GM12878 (cell line): ENCODE results near the gene NDE1. TPM values are rescaled to one million over a fixed set of nuclear protein-coding genes. Genes with fewer than 3 reads are reported as not detected.

Experiments
- ATAC-seq: fragments of 200-7000 bp; cut with Tn5 transposase; 3 replicates; pipeline ENCODE4 v1.9.1; 2020; ENCODE audit warnings: mild to moderate bottlenecking, moderate library complexity
- BruUV-seq: library from RNA; stranded (reverse); fragments of 400-500 nt; replicated peaks from 2 replicates; lab custom pipeline; 2021; lab: Mats Ljungman, UMichigan
- CTCF ChIA-PET: fragments of 300-600 bp; sonication (Branson Sonifier 250); formaldehyde crosslinking; extraction: SDS; loops from one replicate; lab custom pipeline; 2021; ENCODE audit warnings: inconsistent platforms; lab: Yijun Ruan, JAX
- POLR2A ChIA-PET: fragments of 350-600 bp; formaldehyde crosslinking; extraction: SDS; loops from one replicate; lab custom pipeline; 2021; ENCODE audit warnings: inconsistent platforms; lab: Charles Lee
- RAD21 ChIA-PET: fragments of 300-600 bp; sonication (Branson Sonifier 250); formaldehyde crosslinking; loops from one replicate; lab custom pipeline; 2023; ENCODE audit warnings: antibody characterized with exemption; ENCODE audit not compliant: unreplicated experiment; lab: Charles Lee
- SMC1A ChIA-PET: fragments of 300-600 bp; sonication (Branson Sonifier 250); formaldehyde crosslinking; loops from one replicate; lab custom pipeline; 2023; ENCODE audit not compliant: unreplicated experiment, uncharacterized antibody; lab: Charles Lee
- DNase-seq: peaks from one replicate; pipeline ENCODE4 v3.0.0-alpha.2; 2011; ENCODE audit warnings: low read depth, low spot score
- FAIRE-seq: peaks from 3 replicates; lab custom pipeline; 2011; peaks lifted over from hg19 to GRCh38; lab: Jason Lieb, UNC
- H2AFZ ChIP-seq: 2 replicates; pipeline ENCODE4 v1.6.0; 2011; ENCODE audit warnings: low read depth, low read length, control low read depth; ENCODE audit not compliant: control insufficient read depth
- H3K27ac ChIP-seq: 2 replicates; pipeline ENCODE4 v1.5.1; 2011; ENCODE audit warnings: control low read depth; ENCODE audit not compliant: control insufficient read depth, insufficient read depth
- H3K27me3 ChIP-seq, 2 experiments: replicated peaks in 1 of 2; 2 replicates each; pipeline versions ENCODE4 v1.6.0 to v1.6.1; 2011; ENCODE audit warnings: low read length in 1 of 2; ENCODE audit not compliant: control insufficient read depth in 2 of 2, insufficient read depth in 2 of 2
- H3K36me3 ChIP-seq, 2 experiments: 2 replicates each; pipeline ENCODE4 v1.5.1; 2011; ENCODE audit warnings: low read length in 1 of 2; ENCODE audit not compliant: control insufficient read depth in 2 of 2, insufficient read depth in 2 of 2
- H3K4me1 ChIP-seq: 2 replicates; pipeline ENCODE4 v1.6.1; 2011; ENCODE audit warnings: mild to moderate bottlenecking, low read length, moderate library complexity, mixed read lengths; ENCODE audit not compliant: control insufficient read depth, insufficient read depth
- H3K4me2 ChIP-seq: 2 replicates; pipeline ENCODE4 v1.6.0; 2011; ENCODE audit warnings: control low read depth; ENCODE audit not compliant: control insufficient read depth, insufficient read depth
- H3K4me3 ChIP-seq: fragments of 200-600 bp; sonication (generic); 2 replicates; pipeline ENCODE4 v1.5.1; 2016
- H3K79me2 ChIP-seq: 2 replicates; pipeline ENCODE4 v1.6.0; 2011; ENCODE audit warnings: low read length; ENCODE audit not compliant: control insufficient read depth, insufficient read depth
- H3K9ac ChIP-seq: 2 replicates; pipeline ENCODE4 v1.8.0; 2011; ENCODE audit warnings: low read length, control low read depth, mixed read lengths; ENCODE audit not compliant: control insufficient read depth, insufficient read depth
- H3K9me3 ChIP-seq: replicated peaks from 3 replicates; pipeline ENCODE4 v1.5.1; 2011; ENCODE audit warnings: mild to moderate bottlenecking, low read length; ENCODE audit not compliant: control insufficient read depth, insufficient read depth
- H4K20me1 ChIP-seq: 2 replicates; pipeline ENCODE4 v1.6.0; 2011; ENCODE audit not compliant: control insufficient read depth, insufficient read depth
- CHD1 ChIP-seq: IDR thresholded peaks from 2 replicates; pipeline ENCODE4 v1.6.1; 2012; ENCODE audit warnings: low read depth, low read length, improper control_type of control experiment
- SIN3A ChIP-seq: IDR thresholded peaks from 2 replicates; pipeline ENCODE4 v1.6.1; 2012; ENCODE audit warnings: low read depth, low read length, improper control_type of control experiment
- SMAD1 ChIP-seq: fragments of 450-650 bp; IDR thresholded peaks from 2 replicates; pipeline ENCODE4 v1.6.1; 2018; ENCODE audit warnings: mild to moderate bottlenecking, low read depth; ENCODE audit not compliant: partially characterized antibody
- TCF7 ChIP-seq: IDR thresholded peaks from 2 replicates; pipeline ENCODE4 v1.6.1; 2014; ENCODE audit warnings: antibody characterized with exemption, borderline replicate concordance
- ZNF207 ChIP-seq: fragments of 450-650 bp; IDR thresholded peaks from 2 replicates; pipeline ENCODE4 v1.6.1; 2014; ENCODE audit warnings: antibody characterized with exemption, mild to moderate bottlenecking, borderline replicate concordance
- WGBS: methylation state at CpG from one replicate; pipeline ENCODE4 v1.1.6; 2016; ENCODE audit warnings: low lambda C conversion rate; ENCODE audit not compliant: insufficient replicate concordance, insufficient coverage; ENCODE audit errors: missing lambda C conversion rate; 5-methylcytosine and 5-hydroxymethylcytosine counted together
- in situ Hi-C: fragments of 300-500 bp; cut with MboI; formaldehyde crosslinking; loops from 9 replicates; pipeline ENCODE4 v1.14.3; 2018; ENCODE audit warnings: mixed read lengths
- intact Hi-C: fragments of 100-400 bp; cut with micrococcal nuclease; formaldehyde crosslinking; loops from one replicate; pipeline ENCODE4 v1.14.2; 2022; ENCODE audit not compliant: unreplicated experiment
- polyA plus RNA-seq, 11 experiments: library from polyadenylated mRNA; depleted of rRNA in 4 of 11; unstranded in 6 of 11; stranded (reverse) in 5 of 11; fragments of >200 nt; fragmentation: Nextera tagmentation in 4 of 11; fragmentation: Illumina TruSeq in 1 of 11; extraction: Ambion mirVana in 4 of 11; extraction: Trizol in 1 of 11; gene quantifications; 1 replicate in 1 of 11; 2 replicates in 10 of 11; pipeline versions ENCODE4 v1.2.1 to v1.2.3, GENCODE V29; 2011 to 2016; ENCODE audit warnings: inconsistent platforms in 2 of 11, missing spikeins in 2 of 11, low read depth in 1 of 11
- total RNA-seq, 4 experiments: library from RNA; depleted of rRNA in 3 of 4; stranded (reverse); fragments of >200 nt in 3 of 4; fragmentation: Illumina TruSeq in 1 of 4; extraction: Trizol in 1 of 4; gene quantifications; 2 replicates each; pipeline versions ENCODE4 v1.2.1 to v1.2.3, GENCODE V29; 2013 to 2021
- TF ChIP-seq, protein P1 (sequence below): fragments of 450-650 bp; formaldehyde crosslinking; IDR thresholded peaks from 2 replicates; pipeline ENCODE4 v1.4.0; 2020; ENCODE audit warnings: mild to moderate bottlenecking, moderate library complexity
- TF ChIP-seq, protein P2 (sequence below): fragments of 450-650 bp; conservative IDR thresholded peaks from 2 replicates; pipeline ENCODE4 v1.6.1; 2017; ENCODE audit warnings: mild to moderate bottlenecking, moderate library complexity
- TF ChIP-seq, protein P3 (sequence below): fragments of 450-650 bp; IDR thresholded peaks from 2 replicates; pipeline ENCODE4 v1.6.1; 2017; ENCODE audit warnings: mild to moderate bottlenecking, low read depth, inconsistent platforms; ENCODE audit not compliant: poor library complexity, severe bottlenecking
- TF ChIP-seq, protein P4 (sequence below): IDR thresholded peaks from 2 replicates; pipeline ENCODE4 v1.6.1; 2011; ENCODE audit warnings: borderline replicate concordance, low read depth, mild to moderate bottlenecking, moderate library complexity, mixed read lengths, low read length; ENCODE audit not compliant: insufficient read depth; ENCODE audit errors: extremely low read length
- TF ChIP-seq, protein P5 (sequence below): IDR thresholded peaks from 2 replicates; pipeline ENCODE4 v1.6.1; 2012; ENCODE audit warnings: low read depth, low read length, improper control_type of control experiment
- TF ChIP-seq, protein P6 (sequence below): IDR thresholded peaks from 2 replicates; pipeline ENCODE4 v1.6.1; 2011; ENCODE audit warnings: mild to moderate bottlenecking, low read depth, low read length, moderate library complexity; ENCODE audit not compliant: insufficient replicate concordance

NDE1 gene
- total and polyA plus RNA-seq, 10 of the 15 experiments (the other 5 are each of a cell fraction or from before 2014, with no cell fraction given) = 5.7 to 148 (median 87.8) TPM

DNA sequence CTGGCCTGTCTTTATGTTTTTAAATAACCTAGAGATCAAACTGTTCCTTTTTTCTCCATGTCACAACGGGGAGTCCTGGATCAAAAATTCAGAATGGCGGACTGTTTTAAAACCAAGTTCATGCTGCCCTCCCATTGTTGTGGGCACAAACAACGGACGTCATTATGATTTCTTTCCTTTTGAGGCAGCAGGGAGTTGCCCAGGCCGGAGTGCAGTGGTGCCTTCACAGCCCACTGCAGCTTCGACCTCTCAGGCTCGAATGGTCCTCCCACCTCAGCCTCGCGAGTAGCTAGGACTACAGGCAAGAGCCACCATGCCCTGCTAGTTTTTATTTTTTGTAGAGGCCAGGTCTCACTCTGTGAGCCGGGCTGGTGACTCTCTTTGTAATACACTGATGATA is 26.5 kb downstream of the NDE1 start:
- Histone ChIP-seq H3K79me2 (peaks cover 5% of the 10 kb centered on the region), H4K20me1 (peaks cover 6% of the 10 kb centered on the region; the same call in 1 of the 2 replicates), H3K27ac (no peak overlapping the region), H3K9ac (no peak overlapping the region), H3K36me3 (peaks cover 34 to 49% of the 10 kb centered on the region in 2 experiments), H2AFZ (no peak overlapping the region), H3K4me1 (no peaks in the 10 kb centered on the region), H3K9me3 (no peaks in the 10 kb centered on the region), H3K27me3 (no peaks in the 10 kb centered on the region), H3K4me3 (no peak overlapping the region), H3K4me2 (no peak overlapping the region)
- 76% methylated on average over 10 of the region's 10 CpGs for WGBS
- no TSS peak for BruUV-seq
- RAD21 ChIA-PET = no interaction called here
- FAIRE-seq = no peak
- no peak for DNase-seq
- no peak for ATAC-seq
- SMC1A ChIA-PET = no interaction called here
- TF ChIP-seq ZNF207 (no peak), SIN3A (no peak), SMAD1 (no peak), TCF7 (no peak), CHD1 (no peak)
- TF ChIP-seq, protein P1, sequence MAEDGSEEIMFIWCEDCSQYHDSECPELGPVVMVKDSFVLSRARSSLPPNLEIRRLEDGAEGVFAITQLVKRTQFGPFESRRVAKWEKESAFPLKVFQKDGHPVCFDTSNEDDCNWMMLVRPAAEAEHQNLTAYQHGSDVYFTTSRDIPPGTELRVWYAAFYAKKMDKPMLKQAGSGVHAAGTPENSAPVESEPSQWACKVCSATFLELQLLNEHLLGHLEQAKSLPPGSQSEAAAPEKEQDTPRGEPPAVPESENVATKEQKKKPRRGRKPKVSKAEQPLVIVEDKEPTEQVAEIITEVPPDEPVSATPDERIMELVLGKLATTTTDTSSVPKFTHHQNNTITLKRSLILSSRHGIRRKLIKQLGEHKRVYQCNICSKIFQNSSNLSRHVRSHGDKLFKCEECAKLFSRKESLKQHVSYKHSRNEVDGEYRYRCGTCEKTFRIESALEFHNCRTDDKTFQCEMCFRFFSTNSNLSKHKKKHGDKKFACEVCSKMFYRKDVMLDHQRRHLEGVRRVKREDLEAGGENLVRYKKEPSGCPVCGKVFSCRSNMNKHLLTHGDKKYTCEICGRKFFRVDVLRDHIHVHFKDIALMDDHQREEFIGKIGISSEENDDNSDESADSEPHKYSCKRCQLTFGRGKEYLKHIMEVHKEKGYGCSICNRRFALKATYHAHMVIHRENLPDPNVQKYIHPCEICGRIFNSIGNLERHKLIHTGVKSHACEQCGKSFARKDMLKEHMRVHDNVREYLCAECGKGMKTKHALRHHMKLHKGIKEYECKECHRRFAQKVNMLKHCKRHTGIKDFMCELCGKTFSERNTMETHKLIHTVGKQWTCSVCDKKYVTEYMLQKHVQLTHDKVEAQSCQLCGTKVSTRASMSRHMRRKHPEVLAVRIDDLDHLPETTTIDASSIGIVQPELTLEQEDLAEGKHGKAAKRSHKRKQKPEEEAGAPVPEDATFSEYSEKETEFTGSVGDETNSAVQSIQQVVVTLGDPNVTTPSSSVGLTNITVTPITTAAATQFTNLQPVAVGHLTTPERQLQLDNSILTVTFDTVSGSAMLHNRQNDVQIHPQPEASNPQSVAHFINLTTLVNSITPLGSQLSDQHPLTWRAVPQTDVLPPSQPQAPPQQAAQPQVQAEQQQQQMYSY (CRISPR knock-in tag) = no peak
- TF ChIP-seq, protein P2, sequence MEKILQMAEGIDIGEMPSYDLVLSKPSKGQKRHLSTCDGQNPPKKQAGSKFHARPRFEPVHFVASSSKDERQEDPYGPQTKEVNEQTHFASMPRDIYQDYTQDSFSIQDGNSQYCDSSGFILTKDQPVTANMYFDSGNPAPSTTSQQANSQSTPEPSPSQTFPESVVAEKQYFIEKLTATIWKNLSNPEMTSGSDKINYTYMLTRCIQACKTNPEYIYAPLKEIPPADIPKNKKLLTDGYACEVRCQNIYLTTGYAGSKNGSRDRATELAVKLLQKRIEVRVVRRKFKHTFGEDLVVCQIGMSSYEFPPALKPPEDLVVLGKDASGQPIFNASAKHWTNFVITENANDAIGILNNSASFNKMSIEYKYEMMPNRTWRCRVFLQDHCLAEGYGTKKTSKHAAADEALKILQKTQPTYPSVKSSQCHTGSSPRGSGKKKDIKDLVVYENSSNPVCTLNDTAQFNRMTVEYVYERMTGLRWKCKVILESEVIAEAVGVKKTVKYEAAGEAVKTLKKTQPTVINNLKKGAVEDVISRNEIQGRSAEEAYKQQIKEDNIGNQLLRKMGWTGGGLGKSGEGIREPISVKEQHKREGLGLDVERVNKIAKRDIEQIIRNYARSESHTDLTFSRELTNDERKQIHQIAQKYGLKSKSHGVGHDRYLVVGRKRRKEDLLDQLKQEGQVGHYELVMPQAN = no peak
- TF ChIP-seq, protein P3, sequence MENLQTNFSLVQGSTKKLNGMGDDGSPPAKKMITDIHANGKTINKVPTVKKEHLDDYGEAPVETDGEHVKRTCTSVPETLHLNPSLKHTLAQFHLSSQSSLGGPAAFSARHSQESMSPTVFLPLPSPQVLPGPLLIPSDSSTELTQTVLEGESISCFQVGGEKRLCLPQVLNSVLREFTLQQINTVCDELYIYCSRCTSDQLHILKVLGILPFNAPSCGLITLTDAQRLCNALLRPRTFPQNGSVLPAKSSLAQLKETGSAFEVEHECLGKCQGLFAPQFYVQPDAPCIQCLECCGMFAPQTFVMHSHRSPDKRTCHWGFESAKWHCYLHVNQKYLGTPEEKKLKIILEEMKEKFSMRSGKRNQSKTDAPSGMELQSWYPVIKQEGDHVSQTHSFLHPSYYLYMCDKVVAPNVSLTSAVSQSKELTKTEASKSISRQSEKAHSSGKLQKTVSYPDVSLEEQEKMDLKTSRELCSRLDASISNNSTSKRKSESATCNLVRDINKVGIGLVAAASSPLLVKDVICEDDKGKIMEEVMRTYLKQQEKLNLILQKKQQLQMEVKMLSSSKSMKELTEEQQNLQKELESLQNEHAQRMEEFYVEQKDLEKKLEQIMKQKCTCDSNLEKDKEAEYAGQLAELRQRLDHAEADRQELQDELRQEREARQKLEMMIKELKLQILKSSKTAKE = no peak
- TF ChIP-seq, protein P4, sequence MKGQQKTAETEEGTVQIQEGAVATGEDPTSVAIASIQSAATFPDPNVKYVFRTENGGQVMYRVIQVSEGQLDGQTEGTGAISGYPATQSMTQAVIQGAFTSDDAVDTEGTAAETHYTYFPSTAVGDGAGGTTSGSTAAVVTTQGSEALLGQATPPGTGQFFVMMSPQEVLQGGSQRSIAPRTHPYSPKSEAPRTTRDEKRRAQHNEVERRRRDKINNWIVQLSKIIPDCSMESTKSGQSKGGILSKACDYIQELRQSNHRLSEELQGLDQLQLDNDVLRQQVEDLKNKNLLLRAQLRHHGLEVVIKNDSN = no peak
- TF ChIP-seq, protein P5, sequence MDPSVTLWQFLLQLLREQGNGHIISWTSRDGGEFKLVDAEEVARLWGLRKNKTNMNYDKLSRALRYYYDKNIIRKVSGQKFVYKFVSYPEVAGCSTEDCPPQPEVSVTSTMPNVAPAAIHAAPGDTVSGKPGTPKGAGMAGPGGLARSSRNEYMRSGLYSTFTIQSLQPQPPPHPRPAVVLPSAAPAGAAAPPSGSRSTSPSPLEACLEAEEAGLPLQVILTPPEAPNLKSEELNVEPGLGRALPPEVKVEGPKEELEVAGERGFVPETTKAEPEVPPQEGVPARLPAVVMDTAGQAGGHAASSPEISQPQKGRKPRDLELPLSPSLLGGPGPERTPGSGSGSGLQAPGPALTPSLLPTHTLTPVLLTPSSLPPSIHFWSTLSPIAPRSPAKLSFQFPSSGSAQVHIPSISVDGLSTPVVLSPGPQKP = no peak
- TF ChIP-seq, protein P6, sequence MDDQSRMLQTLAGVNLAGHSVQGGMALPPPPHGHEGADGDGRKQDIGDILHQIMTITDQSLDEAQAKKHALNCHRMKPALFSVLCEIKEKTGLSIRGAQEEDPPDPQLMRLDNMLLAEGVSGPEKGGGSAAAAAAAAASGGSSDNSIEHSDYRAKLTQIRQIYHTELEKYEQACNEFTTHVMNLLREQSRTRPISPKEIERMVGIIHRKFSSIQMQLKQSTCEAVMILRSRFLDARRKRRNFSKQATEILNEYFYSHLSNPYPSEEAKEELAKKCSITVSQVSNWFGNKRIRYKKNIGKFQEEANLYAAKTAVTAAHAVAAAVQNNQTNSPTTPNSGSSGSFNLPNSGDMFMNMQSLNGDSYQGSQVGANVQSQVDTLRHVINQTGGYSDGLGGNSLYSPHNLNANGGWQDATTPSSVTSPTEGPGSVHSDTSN = no peak
- CTCF ChIA-PET = no interaction called here
- intact Hi-C loops (no loop called here), in situ Hi-C loops (no loop called here)
- POLR2A ChIA-PET = no interaction called here
